ENCODE results near the gene TNFRSF1B. TPM values are rescaled to one million over a fixed set of nuclear protein-coding genes. Genes with fewer than 3 reads are reported as not detected.

The TNFRSF1B gene
- total RNA-seq, 2 experiments from 2014 or later, result 187 to 193 TPM

GRCh38 chr1:12183095-12183794 is 16.5 kb downstream of the TNFRSF1B start:
- no peaks in the 10 kb centered on the region for H3K27me3 Mint-ChIP-seq
- no peak overlapping the region for H3K27ac Mint-ChIP-seq
- H3K9me3 Mint-ChIP-seq, result no peaks in the 10 kb centered on the region

GRCh38 chr1:12184008-12184681 is 17.4 kb downstream of the TNFRSF1B start:
- no peak for DNase-seq
- Mint-ChIP-seq H3K27me3 (no peaks in the 10 kb centered on the region), H3K4me1 (peaks cover 47% of the 10 kb centered on the region), H3K27ac (peak overlapping the region; percentile 16), H3K9me3 (no peaks in the 10 kb centered on the region), H3K4me3 (no peak overlapping the region), H3K36me3 (peaks cover 28% of the 10 kb centered on the region)

More at GRCh38 chr1:12183095-12183794, 16.5 kb downstream of the TNFRSF1B start:
- no peak for DNase-seq
- peaks cover 56% of the 10 kb centered on the region for H3K4me1 Mint-ChIP-seq
- H3K4me3 Mint-ChIP-seq, result no peak overlapping the region
- H3K36me3 Mint-ChIP-seq, result peaks cover 36% of the 10 kb centered on the region

- peaks cover 41% of the 10 kb centered on the region for H3K4me1 Mint-ChIP-seq
- peaks cover 25% of the 10 kb centered on the region for H3K36me3 Mint-ChIP-seq
- no peak overlapping the region for H3K27ac Mint-ChIP-seq
These were observed 18.5 kb downstream of the TNFRSF1B start for GRCh38 chr1:12185036-12185917.

GRCh38 chr1:12185918-12186678 is 19.3 kb downstream of the TNFRSF1B start:
- Mint-ChIP-seq H3K4me3 (no peak overlapping the region), H3K27ac (no peak overlapping the region), H3K4me1 (peaks cover 43% of the 10 kb centered on the region), H3K27me3 (no peaks in the 10 kb centered on the region), H3K9me3 (no peaks in the 10 kb centered on the region), H3K36me3 (peaks cover 24% of the 10 kb centered on the region)
- DNase-seq, result no peak

More at GRCh38 chr1:12185036-12185917, 18.5 kb downstream of the TNFRSF1B start:
- Mint-ChIP-seq H3K9me3 (no peaks in the 10 kb centered on the region), H3K4me3 (no peak overlapping the region), H3K27me3 (no peaks in the 10 kb centered on the region)
- no peak for DNase-seq

- no peak overlapping the region for H3K4me3 Mint-ChIP-seq
- no peak for DNase-seq
- H3K9me3 Mint-ChIP-seq, result no peaks in the 10 kb centered on the region
- H3K4me1 Mint-ChIP-seq, result peaks cover 39% of the 10 kb centered on the region
- no peak overlapping the region for H3K27ac Mint-ChIP-seq
- H3K36me3 Mint-ChIP-seq, result peaks cover 27% of the 10 kb centered on the region
- no peaks in the 10 kb centered on the region for H3K27me3 Mint-ChIP-seq
These were observed 19.8 kb downstream of the TNFRSF1B start for GRCh38 chr1:12186679-12186985.

GRCh38 chr1:12188115-12188514 is 21.3 kb downstream of the TNFRSF1B start:
- Mint-ChIP-seq H3K4me3 (no peak overlapping the region), H3K27me3 (no peaks in the 10 kb centered on the region), H3K9me3 (no peaks in the 10 kb centered on the region), H3K27ac (no peak overlapping the region), H3K36me3 (peaks cover 22% of the 10 kb centered on the region), H3K4me1 (peaks cover 29% of the 10 kb centered on the region)
- DNase-seq, result no peak

- Mint-ChIP-seq H3K27ac (no peak overlapping the region), H3K4me3 (no peak overlapping the region), H3K27me3 (no peaks in the 10 kb centered on the region), H3K36me3 (peaks cover 23% of the 10 kb centered on the region), H3K4me1 (peaks cover 23% of the 10 kb centered on the region), H3K9me3 (no peaks in the 10 kb centered on the region)
- DNase-seq, result no peak
These were observed 22.0 kb downstream of the TNFRSF1B start for GRCh38 chr1:12188657-12189327.

GRCh38 chr1:12189328-12189682 is 22.5 kb downstream of the TNFRSF1B start:
- H3K36me3 Mint-ChIP-seq, result peaks cover 28% of the 10 kb centered on the region
- H3K4me1 Mint-ChIP-seq, result peaks cover 20% of the 10 kb centered on the region
- no peak overlapping the region for H3K27ac Mint-ChIP-seq
- no peak for DNase-seq
- no peaks in the 10 kb centered on the region for H3K9me3 Mint-ChIP-seq
- no peak overlapping the region for H3K4me3 Mint-ChIP-seq
- H3K27me3 Mint-ChIP-seq, result no peaks in the 10 kb centered on the region

GRCh38 chr1:12191242-12192032 is 24.6 kb downstream of the TNFRSF1B start:
- Mint-ChIP-seq H3K27ac (no peak overlapping the region), H3K27me3 (no peaks in the 10 kb centered on the region), H3K9me3 (no peaks in the 10 kb centered on the region), H3K36me3 (peaks cover 35% of the 10 kb centered on the region), H3K4me1 (peaks cover 17% of the 10 kb centered on the region), H3K4me3 (no peak overlapping the region)
- DNase-seq, result no peak

GRCh38 chr1:12194666-12195216 is 27.9 kb downstream of the TNFRSF1B start:
- no peak for DNase-seq
- no peak overlapping the region for H3K27ac Mint-ChIP-seq
- H3K36me3 Mint-ChIP-seq, result peaks cover 42% of the 10 kb centered on the region
- peaks cover 32% of the 10 kb centered on the region for H3K4me1 Mint-ChIP-seq
- no peaks in the 10 kb centered on the region for H3K9me3 Mint-ChIP-seq
- no peaks in the 10 kb centered on the region for H3K27me3 Mint-ChIP-seq
- H3K4me3 Mint-ChIP-seq, result no peak overlapping the region

GRCh38 chr1:12195416-12195815 is 28.6 kb downstream of the TNFRSF1B start:
- Mint-ChIP-seq H3K4me1 (peaks cover 36% of the 10 kb centered on the region), H3K27ac (no peak overlapping the region), H3K9me3 (no peaks in the 10 kb centered on the region), H3K4me3 (no peak overlapping the region), H3K36me3 (peaks cover 44% of the 10 kb centered on the region), H3K27me3 (no peaks in the 10 kb centered on the region)
- DNase-seq, result no peak

- Mint-ChIP-seq H3K36me3 (peaks cover 49% of the 10 kb centered on the region), H3K27ac (no peak overlapping the region), H3K4me3 (no peak overlapping the region), H3K4me1 (peaks cover 45% of the 10 kb centered on the region), H3K27me3 (no peaks in the 10 kb centered on the region), H3K9me3 (no peaks in the 10 kb centered on the region)
- no peak for DNase-seq
These were observed 30.1 kb downstream of the TNFRSF1B start for GRCh38 chr1:12196641-12197482.

- peaks cover 49% of the 10 kb centered on the region for H3K4me1 Mint-ChIP-seq
- DNase-seq, result no peak
- no peaks in the 10 kb centered on the region for H3K9me3 Mint-ChIP-seq
- no peaks in the 10 kb centered on the region for H3K27me3 Mint-ChIP-seq
- no peak overlapping the region for H3K4me3 Mint-ChIP-seq
- H3K36me3 Mint-ChIP-seq, result peaks cover 50% of the 10 kb centered on the region
- H3K27ac Mint-ChIP-seq, result no peak overlapping the region
These were observed 30.7 kb downstream of the TNFRSF1B start for GRCh38 chr1:12197483-12197880.

Data from activated naive CD8-positive, alpha-beta T cell treated with anti-CD3 and anti-CD28 coated beads for 36 hours (primary cell).